Natural killer cell (primary cell): ENCODE results near the gene VPS13A. TPM values are rescaled to one million over a fixed set of nuclear protein-coding genes. Genes with fewer than 3 reads are reported as not detected.
A peak's percentile ranks its signal among the peaks of the same experiment; 100 is the strongest.

Experiments used
- ATAC-seq, 3 donors: fragments of 150-1000 bp in 2 of 3; fragments of 200-7000 bp in 1 of 3; cut with Tn5 transposase; 1 replicate in 1 of 3; 2 replicates in 2 of 3; pipeline ENCODE4 v1.10.0; 2021; ENCODE audit warnings: mild to moderate bottlenecking in 2 of 3, moderate library complexity in 2 of 3
- DNase-seq, 2 donors: peaks; one replicate each; pipeline versions ENCODE4 v3.0.0 to v3.0.0-alpha.2; 2013 to 2021; ENCODE audit warnings: mixed read lengths in 1 of 2
- H3K27ac ChIP-seq: one replicate; pipeline ENCODE4 v1.5.1; 2013; ENCODE audit warnings: mild to moderate bottlenecking, low read length
- H3K27me3 ChIP-seq: one replicate; pipeline ENCODE4 v1.6.1; 2013; ENCODE audit warnings: low read length; ENCODE audit not compliant: control insufficient read depth, insufficient read depth
- H3K36me3 ChIP-seq: one replicate; pipeline ENCODE4 v1.6.1; 2013; ENCODE audit warnings: low read length; ENCODE audit not compliant: control insufficient read depth, insufficient read depth
- H3K4me1 ChIP-seq: one replicate; pipeline ENCODE4 v1.6.1; 2013; ENCODE audit warnings: low read length; ENCODE audit not compliant: control insufficient read depth, insufficient read depth
- H3K4me3 ChIP-seq: one replicate; pipeline ENCODE4 v1.5.1; 2013; ENCODE audit warnings: low read length
- H3K9me3 ChIP-seq: one replicate; pipeline ENCODE4 v1.6.1; 2013; ENCODE audit warnings: low read length; ENCODE audit not compliant: control insufficient read depth, insufficient read depth
- H3K27ac Mint-ChIP-seq, 2 donors: one replicate each; pipeline ENCODE4 v1.8.0; 2022; ENCODE audit warnings: mild to moderate bottlenecking in 2 of 2, mixed read lengths in 2 of 2, moderate library complexity in 1 of 2
- H3K27me3 Mint-ChIP-seq, 2 donors: one replicate each; pipeline ENCODE4 v1.8.0; 2022; ENCODE audit warnings: low read depth in 2 of 2, mixed read lengths in 2 of 2
- H3K36me3 Mint-ChIP-seq: one replicate; pipeline ENCODE4 v1.8.0; 2022; ENCODE audit warnings: mixed read lengths
- H3K4me1 Mint-ChIP-seq, 2 donors: one replicate each; pipeline ENCODE4 v1.8.0; 2022; ENCODE audit warnings: mixed read lengths in 2 of 2
- H3K4me3 Mint-ChIP-seq: one replicate; pipeline ENCODE4 v1.8.0; 2022; ENCODE audit warnings: mild to moderate bottlenecking, moderate library complexity, mixed read lengths
- H3K9me3 Mint-ChIP-seq, 2 donors: one replicate each; pipeline ENCODE4 v1.8.0; 2022; ENCODE audit warnings: mixed read lengths in 2 of 2
- WGBS: methylation state at CpG from one replicate; pipeline ENCODE4 v1.1.7; 2013; ENCODE audit warnings: missing lambda C conversion rate; ENCODE audit not compliant: insufficient coverage; 5-methylcytosine and 5-hydroxymethylcytosine counted together
- intact Hi-C: fragments of 100-400 bp; cut with micrococcal nuclease; formaldehyde crosslinking; loops from one replicate; pipeline ENCODE4 v1.14.2; 2022
- total RNA-seq, 4 donors: library from RNA; stranded (reverse); fragments of 120-200 nt in 1 of 4; gene quantifications; one replicate each; pipeline versions ENCODE4 v1.2.3 to v1.2.4, GENCODE V29; 2013 to 2022
- TF ChIP-seq, protein P1 (sequence below): fragments of 200-600 bp; IDR thresholded peaks from one replicate; pipeline ENCODE4 v1.8.0; 2022; ENCODE audit warnings: antibody characterized with exemption

VPS13A gene
- total RNA-seq, 3 donors from 2014 or later (not counting 1 experiment from before 2014, with no cell fraction given), result 54.7 to 74.2 (median 70.4) TPM

DNA sequence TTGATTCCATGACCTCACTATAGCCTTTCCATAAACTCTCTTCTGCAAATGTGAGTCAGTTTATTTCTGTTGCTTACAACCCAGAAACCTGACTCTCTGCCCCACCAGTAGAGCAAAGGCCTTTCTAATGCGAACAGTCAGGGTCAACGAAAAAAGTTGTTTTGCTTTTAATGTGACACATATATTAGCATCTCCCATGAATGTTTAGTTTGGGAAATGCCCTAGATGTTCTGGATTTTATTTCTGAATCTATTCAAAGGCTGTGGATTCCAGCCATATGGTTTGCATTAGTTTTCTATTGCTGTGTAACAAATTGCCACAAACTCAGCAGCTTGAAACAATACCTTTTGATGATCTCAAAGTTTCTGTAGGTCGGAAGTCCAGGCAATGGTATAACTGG lies 277.3 kb downstream of the VPS13A start:
- H3K27me3 Mint-ChIP-seq, result peaks cover 19 to 48% of the 10 kb centered on the region in 2 donors
- no peak overlapping the region for H3K27ac Mint-ChIP-seq
- 92% methylated on average over 2 of the region's 3 CpGs for WGBS
- no peak for ATAC-seq
- peaks cover 15 to 19% of the 10 kb centered on the region in 2 donors for H3K4me1 Mint-ChIP-seq
- Histone ChIP-seq H3K9me3 (no peaks in the 10 kb centered on the region), H3K4me3 (no peak overlapping the region), H3K36me3 (no peaks in the 10 kb centered on the region), H3K4me1 (no peaks in the 10 kb centered on the region), H3K27me3 (no peaks in the 10 kb centered on the region), H3K27ac (no peak overlapping the region)
- TF ChIP-seq, protein P1, sequence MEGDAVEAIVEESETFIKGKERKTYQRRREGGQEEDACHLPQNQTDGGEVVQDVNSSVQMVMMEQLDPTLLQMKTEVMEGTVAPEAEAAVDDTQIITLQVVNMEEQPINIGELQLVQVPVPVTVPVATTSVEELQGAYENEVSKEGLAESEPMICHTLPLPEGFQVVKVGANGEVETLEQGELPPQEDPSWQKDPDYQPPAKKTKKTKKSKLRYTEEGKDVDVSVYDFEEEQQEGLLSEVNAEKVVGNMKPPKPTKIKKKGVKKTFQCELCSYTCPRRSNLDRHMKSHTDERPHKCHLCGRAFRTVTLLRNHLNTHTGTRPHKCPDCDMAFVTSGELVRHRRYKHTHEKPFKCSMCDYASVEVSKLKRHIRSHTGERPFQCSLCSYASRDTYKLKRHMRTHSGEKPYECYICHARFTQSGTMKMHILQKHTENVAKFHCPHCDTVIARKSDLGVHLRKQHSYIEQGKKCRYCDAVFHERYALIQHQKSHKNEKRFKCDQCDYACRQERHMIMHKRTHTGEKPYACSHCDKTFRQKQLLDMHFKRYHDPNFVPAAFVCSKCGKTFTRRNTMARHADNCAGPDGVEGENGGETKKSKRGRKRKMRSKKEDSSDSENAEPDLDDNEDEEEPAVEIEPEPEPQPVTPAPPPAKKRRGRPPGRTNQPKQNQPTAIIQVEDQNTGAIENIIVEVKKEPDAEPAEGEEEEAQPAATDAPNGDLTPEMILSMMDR, result no peak
- no peaks in the 10 kb centered on the region for H3K36me3 Mint-ChIP-seq
- H3K4me3 Mint-ChIP-seq, result no peak overlapping the region
- H3K9me3 Mint-ChIP-seq, result no peaks in the 10 kb centered on the region
- no peak for DNase-seq
- intact Hi-C loops, result no loop called here

DNA sequence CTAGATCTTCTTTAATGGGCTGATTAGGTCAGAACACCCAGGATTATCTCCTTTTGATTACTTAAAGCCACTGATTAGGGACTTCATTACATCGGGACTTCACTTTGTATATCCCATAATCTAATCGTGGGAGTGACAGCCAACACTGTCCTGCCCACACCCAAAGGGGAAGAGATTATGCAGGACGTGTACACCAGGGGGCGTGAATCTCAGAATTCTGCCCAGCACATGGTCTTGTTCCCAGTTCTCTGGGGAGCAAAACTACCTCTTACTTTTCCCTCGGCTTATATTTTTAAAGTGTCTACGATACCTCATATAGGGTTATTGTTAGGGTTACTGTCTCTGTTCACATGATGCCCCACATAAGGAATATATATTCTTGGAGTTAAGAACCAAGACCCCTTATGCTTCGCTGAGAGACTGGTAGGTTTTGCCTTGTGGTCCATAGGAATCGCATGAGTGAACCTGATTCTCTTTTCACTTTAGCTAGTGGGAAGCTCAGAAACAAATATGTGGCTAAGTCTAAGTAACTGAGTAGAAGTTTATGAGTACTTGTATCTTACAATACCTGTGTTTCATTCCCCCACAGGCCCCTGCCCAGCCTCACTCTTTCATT lies 278.1 kb downstream of the VPS13A start:
- no peak overlapping the region for H3K4me3 Mint-ChIP-seq
- TF ChIP-seq, protein P1, result peak; percentile 50
- Histone ChIP-seq H3K9me3 (no peaks in the 10 kb centered on the region), H3K36me3 (no peaks in the 10 kb centered on the region), H3K4me1 (no peaks in the 10 kb centered on the region), H3K27ac (no peak overlapping the region), H3K4me3 (no peak overlapping the region), H3K27me3 (no peaks in the 10 kb centered on the region)
- H3K36me3 Mint-ChIP-seq, result no peaks in the 10 kb centered on the region
- ATAC-seq (peak in 2 of 3 donors; percentile 39 to 41), DNase-seq (peak in 1 of 2 donors; percentile 59)
- peaks cover 17 to 52% of the 10 kb centered on the region in 2 donors for H3K27me3 Mint-ChIP-seq
- H3K27ac Mint-ChIP-seq, result no peak overlapping the region
- intact Hi-C loops, result no loop called here
- WGBS, result 68% methylated on average over 7 of the region's 8 CpGs
- peaks cover 15 to 19% of the 10 kb centered on the region in 2 donors for H3K4me1 Mint-ChIP-seq
- no peaks in the 10 kb centered on the region for H3K9me3 Mint-ChIP-seq

DNA sequence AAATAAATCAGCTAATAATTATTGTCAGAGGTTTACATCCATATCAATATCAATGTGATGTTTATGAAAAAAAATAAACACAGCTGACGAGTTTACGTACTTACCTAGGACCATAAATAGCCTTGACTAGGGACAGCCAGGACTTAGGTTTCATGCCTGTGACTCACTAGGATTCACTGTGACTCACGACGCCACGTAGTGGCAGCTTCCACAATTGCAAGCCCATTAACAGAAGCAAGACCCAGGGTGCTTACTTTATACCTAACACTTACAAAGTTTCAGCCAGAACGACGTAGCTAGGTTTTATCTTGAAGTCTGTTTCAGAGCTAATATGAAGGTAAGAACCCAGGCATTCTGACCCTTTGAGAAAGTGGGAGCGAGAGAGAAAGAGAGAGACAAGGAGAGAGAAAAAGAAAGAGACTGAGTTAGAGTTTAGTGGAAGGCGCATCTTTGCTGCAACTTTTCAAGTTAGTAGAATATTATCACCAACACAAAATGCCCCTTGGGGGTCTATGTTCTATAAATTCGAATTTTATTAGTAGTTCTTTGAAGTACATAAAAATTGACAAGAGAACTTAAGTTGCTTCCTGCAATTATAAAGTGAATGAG lies 279.6 kb downstream of the VPS13A start:
- Mint-ChIP-seq H3K27ac (no peak overlapping the region), H3K27me3 (peaks cover 9 to 39% of the 10 kb centered on the region in 2 donors), H3K36me3 (no peaks in the 10 kb centered on the region), H3K4me3 (no peak overlapping the region), H3K4me1 (peaks cover 15 to 19% of the 10 kb centered on the region in 2 donors), H3K9me3 (no peaks in the 10 kb centered on the region)
- 19% methylated on average over 9 of the region's 10 CpGs for WGBS
- Histone ChIP-seq H3K36me3 (no peaks in the 10 kb centered on the region), H3K27ac (no peak overlapping the region), H3K9me3 (no peaks in the 10 kb centered on the region), H3K27me3 (no peaks in the 10 kb centered on the region), H3K4me1 (no peaks in the 10 kb centered on the region), H3K4me3 (no peak overlapping the region)
- DNase-seq, result peak; percentile 69 to 85
- intact Hi-C loops, result loop anchor here (2.0 kb wide), 2 partner anchors 290 to 578 kb away; no protein-coding TSS in a partner anchor
- ATAC-seq, result peak; percentile 84 to 91 (median 87)
- TF ChIP-seq, protein P1, result peak; percentile 80
